Nephron (organoid): ENCODE data around the gene SNX11.

ENCODE experiments used
- H3K27ac Mint-ChIP-seq, 3 experiments: 2 replicates each; pipeline ENCODE4 v1.8.0; 2020; ENCODE audit warnings: mixed read lengths in 3 of 3, mild to moderate bottlenecking in 2 of 3, moderate library complexity in 1 of 3
- H3K27me3 Mint-ChIP-seq: 2 replicates; pipeline ENCODE4 v1.8.0; 2021; ENCODE audit warnings: low read depth, mild to moderate bottlenecking, moderate library complexity, mixed read lengths
- H3K36me3 Mint-ChIP-seq: 2 replicates; pipeline ENCODE4 v1.8.0; 2020; ENCODE audit warnings: low read depth, mixed read lengths
- H3K4me1 Mint-ChIP-seq: 2 replicates; pipeline ENCODE4 v1.8.0; 2020; ENCODE audit warnings: mixed read lengths
- H3K4me3 Mint-ChIP-seq, 3 experiments: 2 replicates each; pipeline ENCODE4 v1.8.0; 2020; ENCODE audit warnings: mild to moderate bottlenecking in 3 of 3, mixed read lengths in 3 of 3, moderate library complexity in 2 of 3
- H3K9me3 Mint-ChIP-seq: 2 replicates; pipeline ENCODE4 v1.8.0; 2020; ENCODE audit warnings: mixed read lengths
- TF ChIP-seq, protein P1 (sequence below), 3 experiments: fragments of 200-600 bp; sonication (generic); IDR thresholded peaks; one replicate each; pipeline ENCODE4 v1.5.0; 2021; ENCODE audit warnings: antibody characterized with exemption in 3 of 3; ENCODE audit not compliant: unreplicated experiment in 3 of 3

Gene SNX11

DNA sequence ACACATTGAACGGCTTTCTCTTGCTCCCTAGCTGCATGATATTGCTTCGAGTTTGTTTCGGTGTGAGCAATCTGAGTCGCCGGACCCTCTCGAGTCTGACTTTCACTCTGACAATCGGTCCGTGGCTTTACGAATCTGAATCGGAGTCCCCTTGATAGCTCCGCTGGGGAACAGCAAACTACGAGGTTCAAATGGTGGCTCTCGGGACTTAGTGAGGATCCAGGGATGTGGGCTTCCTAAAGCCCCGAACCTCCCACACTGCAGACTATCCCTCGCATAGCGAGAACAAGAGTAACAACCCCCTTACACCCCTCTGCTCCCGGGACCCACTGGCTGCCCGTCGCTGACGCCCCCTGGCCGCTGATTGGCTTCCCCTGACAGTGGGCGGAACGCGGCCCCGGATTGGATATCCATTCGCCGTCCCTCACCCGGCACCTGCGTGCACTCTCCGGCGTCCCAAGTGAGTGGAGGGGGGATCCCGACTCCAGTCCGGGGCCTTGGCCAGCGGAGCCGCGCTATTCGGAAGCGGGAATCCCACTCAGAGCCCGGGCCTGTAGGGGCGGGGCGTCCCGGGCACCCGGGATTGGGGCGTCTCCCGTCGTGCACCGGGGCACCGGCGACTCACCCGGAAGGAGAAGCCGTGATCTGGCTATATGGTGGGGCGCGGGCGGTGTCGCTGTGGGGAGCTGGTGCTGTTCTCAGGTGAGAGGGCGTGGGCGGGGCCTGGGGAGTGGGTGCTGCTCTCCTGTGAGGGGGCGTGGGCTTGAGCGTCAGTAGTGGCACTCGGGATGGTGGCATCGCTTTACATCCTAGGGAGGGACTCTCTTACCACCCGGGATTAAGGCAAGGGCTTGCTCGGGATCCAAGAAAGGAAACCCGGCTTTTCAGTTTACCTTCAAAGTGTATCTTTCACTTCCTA is at the start of gene SNX11:
TSS of gene SNX11 (plus strand) at position 630 of the 919 bp plus-strand sequence. CDS start 4,278 bp downstream, outside the sequence.
- H3K9me3 Mint-ChIP-seq = peaks cover 4% of the 10 kb centered on the region
- TF ChIP-seq, protein P1, sequence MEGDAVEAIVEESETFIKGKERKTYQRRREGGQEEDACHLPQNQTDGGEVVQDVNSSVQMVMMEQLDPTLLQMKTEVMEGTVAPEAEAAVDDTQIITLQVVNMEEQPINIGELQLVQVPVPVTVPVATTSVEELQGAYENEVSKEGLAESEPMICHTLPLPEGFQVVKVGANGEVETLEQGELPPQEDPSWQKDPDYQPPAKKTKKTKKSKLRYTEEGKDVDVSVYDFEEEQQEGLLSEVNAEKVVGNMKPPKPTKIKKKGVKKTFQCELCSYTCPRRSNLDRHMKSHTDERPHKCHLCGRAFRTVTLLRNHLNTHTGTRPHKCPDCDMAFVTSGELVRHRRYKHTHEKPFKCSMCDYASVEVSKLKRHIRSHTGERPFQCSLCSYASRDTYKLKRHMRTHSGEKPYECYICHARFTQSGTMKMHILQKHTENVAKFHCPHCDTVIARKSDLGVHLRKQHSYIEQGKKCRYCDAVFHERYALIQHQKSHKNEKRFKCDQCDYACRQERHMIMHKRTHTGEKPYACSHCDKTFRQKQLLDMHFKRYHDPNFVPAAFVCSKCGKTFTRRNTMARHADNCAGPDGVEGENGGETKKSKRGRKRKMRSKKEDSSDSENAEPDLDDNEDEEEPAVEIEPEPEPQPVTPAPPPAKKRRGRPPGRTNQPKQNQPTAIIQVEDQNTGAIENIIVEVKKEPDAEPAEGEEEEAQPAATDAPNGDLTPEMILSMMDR (IDR thresholded peaks at IDR 0.05; ENCODE audit: unreplicated experiment in 3 of 3) = no peak

DNA sequence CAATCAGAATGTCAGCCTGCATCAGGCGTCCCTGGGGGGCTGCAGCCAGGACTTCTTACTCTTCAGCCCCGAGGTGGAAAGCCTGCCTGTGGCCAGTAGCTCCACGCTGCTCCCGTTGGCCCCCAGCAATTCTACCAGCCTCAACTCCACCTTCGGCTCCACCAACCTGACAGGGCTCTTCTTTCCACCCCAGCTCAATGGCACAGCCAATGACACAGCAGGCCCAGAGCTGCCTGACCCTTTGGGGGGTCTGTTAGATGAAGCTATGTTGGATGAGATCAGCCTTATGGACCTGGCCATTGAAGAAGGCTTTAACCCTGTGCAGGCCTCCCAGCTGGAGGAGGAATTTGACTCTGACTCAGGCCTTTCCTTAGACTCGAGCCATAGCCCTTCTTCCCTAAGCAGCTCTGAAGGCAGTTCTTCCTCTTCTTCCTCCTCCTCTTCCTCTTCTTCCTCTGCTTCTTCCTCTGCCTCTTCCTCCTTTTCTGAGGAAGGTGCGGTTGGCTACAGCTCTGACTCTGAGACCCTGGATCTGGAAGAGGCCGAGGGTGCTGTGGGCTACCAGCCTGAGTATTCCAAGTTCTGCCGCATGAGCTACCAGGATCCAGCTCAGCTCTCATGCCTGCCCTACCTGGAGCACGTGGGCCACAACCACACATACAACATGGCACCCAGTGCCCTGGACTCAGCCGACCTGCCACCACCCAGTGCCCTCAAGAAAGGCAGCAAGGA is 49.0 kb upstream of the SNX11 start:
- Mint-ChIP-seq H3K4me3 (no peak overlapping the region), H3K27ac (peak overlapping the region in 1 of 3 experiments; percentile 49)

More for the DNA sequence above, at the start of gene SNX11:
- peaks cover 3% of the 10 kb centered on the region for H3K27me3 Mint-ChIP-seq
- peaks cover 11% of the 10 kb centered on the region for H3K36me3 Mint-ChIP-seq
- peak within 1 kb of the TSS; percentile 53 to 81 (median 74) for H3K27ac Mint-ChIP-seq
- peaks cover 12% of the 10 kb centered on the region for H3K4me1 Mint-ChIP-seq
- H3K4me3 Mint-ChIP-seq = peak within 1 kb of the TSS; percentile 96 to 98 (median 96)

GRCh38 chr17:48059125-48059668 is 48.4 kb upstream of the SNX11 start:
- peak overlapping the region in 2 of 3 experiments; percentile 33 to 49 for H3K27ac Mint-ChIP-seq
- H3K4me1 Mint-ChIP-seq = peaks cover 26% of the 10 kb centered on the region
- TF ChIP-seq, protein P1 (IDR thresholded peaks at IDR 0.05; ENCODE audit: unreplicated experiment in 3 of 3) = no peak
- peaks cover 65% of the 10 kb centered on the region for H3K36me3 Mint-ChIP-seq
- H3K4me3 Mint-ChIP-seq = no peak overlapping the region
- H3K27me3 Mint-ChIP-seq = peaks cover 3% of the 10 kb centered on the region
- no peaks in the 10 kb centered on the region for H3K9me3 Mint-ChIP-seq

More for the DNA sequence above, 49.0 kb upstream of the SNX11 start:
- peaks cover 29% of the 10 kb centered on the region for H3K4me1 Mint-ChIP-seq
- TF ChIP-seq, protein P1 (IDR thresholded peaks at IDR 0.05; ENCODE audit: unreplicated experiment in 3 of 3) = no peak
- peaks cover 63% of the 10 kb centered on the region for H3K36me3 Mint-ChIP-seq
- peaks cover 3% of the 10 kb centered on the region for H3K27me3 Mint-ChIP-seq
- H3K9me3 Mint-ChIP-seq = no peaks in the 10 kb centered on the region

- Mint-ChIP-seq H3K4me1 (peaks cover 29% of the 10 kb centered on the region), H3K36me3 (peaks cover 76% of the 10 kb centered on the region), H3K4me3 (no peak overlapping the region), H3K9me3 (no peaks in the 10 kb centered on the region), H3K27me3 (peaks cover 2% of the 10 kb centered on the region), H3K27ac (no peak overlapping the region)
- TF ChIP-seq, protein P1 (IDR thresholded peaks at IDR 0.05; ENCODE audit: unreplicated experiment in 3 of 3) = no peak
Measured at GRCh38 chr17:48060249-48060648, 47.3 kb upstream of the SNX11 start.

DNA sequence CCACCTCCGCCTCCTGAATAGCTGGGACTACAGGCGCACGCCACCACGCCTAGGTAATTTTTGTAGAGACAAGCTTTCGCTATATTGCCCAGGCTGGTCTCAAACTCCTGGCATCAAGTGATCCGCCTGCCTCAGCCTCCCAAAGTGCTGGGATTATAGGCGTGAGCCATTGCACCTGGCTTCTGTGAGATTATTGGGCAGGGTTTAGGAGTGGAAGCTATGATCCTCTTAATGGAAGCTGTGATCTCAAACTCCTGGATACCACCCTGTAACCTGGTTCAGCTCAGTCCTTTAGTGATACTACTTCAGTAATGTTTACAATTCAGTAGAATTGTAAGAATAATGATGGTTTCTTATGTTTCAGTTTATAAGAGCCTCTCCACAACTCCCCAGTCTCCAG is 45.3 kb upstream of the SNX11 start:
- H3K27ac Mint-ChIP-seq = no peak overlapping the region
- H3K9me3 Mint-ChIP-seq = no peaks in the 10 kb centered on the region
- H3K4me1 Mint-ChIP-seq = peaks cover 18% of the 10 kb centered on the region
- TF ChIP-seq, protein P1 (IDR thresholded peaks at IDR 0.05; ENCODE audit: unreplicated experiment in 3 of 3) = no peak
- no peak overlapping the region for H3K4me3 Mint-ChIP-seq
- H3K36me3 Mint-ChIP-seq = peaks cover 77% of the 10 kb centered on the region
- no peaks in the 10 kb centered on the region for H3K27me3 Mint-ChIP-seq
